Heart left ventricle (tissue), 13 donors: Measurements from ENCODE around the gene HVCN1.

Source experiments
- CTCF ChIP-seq, 12 donors: fragments of 200-600 bp; sonication (generic) in 4 of 12; IDR thresholded peaks; one replicate each; pipeline versions ENCODE4 v1.5.0 to v1.8.0; 2018 to 2022; ENCODE audit warnings: antibody characterized with exemption in 12 of 12, mild to moderate bottlenecking in 5 of 12
- POLR2A ChIP-seq, 2 donors: fragments of 450-650 bp; IDR thresholded peaks; one replicate each; pipeline ENCODE4 v1.6.1; 2017; ENCODE audit warnings: antibody characterized with exemption in 2 of 2, mild to moderate bottlenecking in 2 of 2, moderate library complexity in 2 of 2
- donor health status: ischemic (EF 13 %, LVEDD 7.1; RV severe dilation, severe dysfunction).
- donor health status: DM: no; HTN: yes; CAD: no.
- donor health status: DM: no; HTN: no; CAD: no.
- donor health status: ischemic (EF 25% LVEDD 6.9; RV normal size, moderate dysfunction).
- donor health status: ischemic (EF 25% LVEDD 5.7; RV mildly dilated, moderate dysfunction).
- donor health status: ischemic (EF 35%, LVEDD 5.7; RV mildly dilated, moderate dysfunction).
- donor health status: nonischemic (EF 11% LVEDD 7.7; RV severe dilation, severe dysfunction).
- donor health status: DM: yes; HTN: yes; CAD: no.
- donor health status: PGD.
- donor health status: ischemic (EF 29% LVEDD 5.4; RV normal size, mild dysfunction).
- donor health status: nonischemic (EF 23%, LVEDD 6.1; RV moderate dilation, normal function).

GRCh38 chr12:110683888-110684287 lies 5.0 kb downstream of the HVCN1 start:
- TF ChIP-seq CTCF (IDR thresholded peaks at IDR 0.05) (no peak), POLR2A (IDR thresholded peaks at IDR 0.05) (no peak)
